Measurements from ENCODE around the gene ERRFI1. TPM values are rescaled to one million over a fixed set of nuclear protein-coding genes. Genes with fewer than 3 reads are reported as not detected.
"Not testable (repeated sequence)": the region's sequence is repeated elsewhere in the genome, so short reads cannot be mapped to it uniquely, and the experiment has no call there.

ERRFI1 gene
- total RNA-seq, 1 donor from 2014 or later, result 92.8 TPM

GRCh38 chr1:7970246-7970645, 55.9 kb downstream of the ERRFI1 start:
- DNase-seq, result no peak

DNA sequence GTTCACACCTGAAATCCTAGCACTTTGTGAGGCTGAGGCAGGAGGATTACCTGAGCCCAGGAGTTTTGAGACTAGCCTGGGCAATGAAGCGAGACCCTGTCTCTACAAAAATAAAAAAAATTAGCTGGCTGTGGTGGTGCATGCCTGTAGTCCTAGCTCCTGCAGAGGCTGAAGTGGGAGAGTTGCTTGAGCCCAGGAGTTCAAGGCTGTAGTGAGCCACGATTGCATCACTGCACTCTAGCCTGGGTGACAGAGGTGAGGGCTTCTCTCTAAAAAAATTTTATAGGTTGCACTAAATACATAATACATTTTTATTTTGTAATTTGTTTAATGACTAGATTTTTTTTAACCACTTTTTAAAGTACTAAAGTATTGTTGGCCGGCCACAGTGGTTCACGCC, 58.5 kb downstream of the ERRFI1 start:
- peaks cover 95% of the 10 kb centered on the region for H3K36me3 ChIP-seq
- no peak for ATAC-seq
- intact Hi-C loops (cut with DNase I), result no loop called here
- DNase-seq, result no peak
- H3K27me3 ChIP-seq, result no peaks in the 10 kb centered on the region
- no peak overlapping the region for H3K27ac ChIP-seq
- H3K9me3 ChIP-seq, result no peaks in the 10 kb centered on the region
- no peak for TF ChIP-seq CTCF (IDR thresholded peaks at IDR 0.05)
- peaks cover 13% of the 10 kb centered on the region for H3K4me1 ChIP-seq
- H3K4me3 ChIP-seq, result no peak overlapping the region

More at GRCh38 chr1:7970246-7970645, 55.9 kb downstream of the ERRFI1 start:
- Histone ChIP-seq H3K4me3 (no peak overlapping the region), H3K9me3 (no peaks in the 10 kb centered on the region), H3K4me1 (peaks cover 5% of the 10 kb centered on the region), H3K27me3 (no peaks in the 10 kb centered on the region), H3K27ac (no peak overlapping the region), H3K36me3 (peaks cover 75% of the 10 kb centered on the region)
- intact Hi-C loops (cut with DNase I), result no loop called here
- no peak for TF ChIP-seq CTCF (IDR thresholded peaks at IDR 0.05)
- ATAC-seq, result no peak

DNA sequence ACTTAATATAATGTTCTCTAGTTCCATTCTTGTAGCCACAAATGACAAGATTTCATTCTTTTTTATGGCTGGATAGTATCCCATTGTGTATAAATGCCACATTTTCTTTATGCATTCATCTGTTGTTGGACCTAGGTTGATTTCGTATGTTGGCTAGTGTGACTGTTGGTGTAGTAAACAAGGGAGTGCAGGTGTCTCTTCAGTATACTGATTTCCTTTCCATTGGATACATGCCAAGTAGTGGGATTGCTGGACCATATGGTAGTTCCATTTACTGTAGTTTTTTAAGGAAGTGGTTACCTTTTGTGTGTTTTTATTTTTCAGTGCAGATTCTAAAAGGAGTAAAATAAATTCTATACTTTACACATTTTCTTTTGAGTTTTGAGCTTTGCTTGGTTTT, 58.9 kb downstream of the ERRFI1 start:
- Histone ChIP-seq H3K9me3 (no peaks in the 10 kb centered on the region), H3K36me3 (peaks cover 91% of the 10 kb centered on the region), H3K27me3 (no peaks in the 10 kb centered on the region), H3K4me3 (no peak overlapping the region), H3K27ac (no peak overlapping the region), H3K4me1 (peaks cover 17% of the 10 kb centered on the region)
- DNase-seq, result no peak
- intact Hi-C loops (cut with DNase I), result no loop called here
- no peak for TF ChIP-seq CTCF (IDR thresholded peaks at IDR 0.05)
- ATAC-seq, result no peak

GRCh38 chr1:7964476-7964875, 61.6 kb downstream of the ERRFI1 start:
- Histone ChIP-seq H3K27me3 (no peaks in the 10 kb centered on the region), H3K9me3 (no peaks in the 10 kb centered on the region), H3K27ac (no peak overlapping the region), H3K4me1 (peaks cover 17% of the 10 kb centered on the region), H3K36me3 (peaks cover 64% of the 10 kb centered on the region), H3K4me3 (no peak overlapping the region)
- intact Hi-C loops (cut with DNase I), result no loop called here
- DNase-seq (no peak), ATAC-seq (no peak)
- TF ChIP-seq CTCF (IDR thresholded peaks at IDR 0.05), result no peak

- H3K27me3 ChIP-seq; H3K27ac ChIP-seq; H3K4me3 ChIP-seq; H3K9me3 ChIP-seq; ATAC-seq; intact Hi-C loops (cut with DNase I); DNase-seq: not testable (repeated sequence)
- Histone ChIP-seq H3K36me3 (peaks cover 57% of the 10 kb centered on the region), H3K4me1 (peaks cover 17% of the 10 kb centered on the region)
Measured at GRCh38 chr1:7963841-7964240, 62.3 kb downstream of the ERRFI1 start.

GRCh38 chr1:7963378-7963730, 62.8 kb downstream of the ERRFI1 start:
- peaks cover 53% of the 10 kb centered on the region for H3K36me3 ChIP-seq
- DNase-seq; ATAC-seq; H3K27me3 ChIP-seq; H3K4me3 ChIP-seq; H3K9me3 ChIP-seq; H3K27ac ChIP-seq; intact Hi-C loops (cut with DNase I): not testable (repeated sequence)
- H3K4me1 ChIP-seq, result peaks cover 17% of the 10 kb centered on the region

GRCh38 chr1:7962636-7963377, 63.3 kb downstream of the ERRFI1 start:
- DNase-seq (no peak), ATAC-seq (no peak)
- H3K27ac ChIP-seq, result peak overlapping the region; percentile 94
- H3K9me3 ChIP-seq, result no peaks in the 10 kb centered on the region
- H3K27me3 ChIP-seq, result no peaks in the 10 kb centered on the region
- peaks cover 17% of the 10 kb centered on the region for H3K4me1 ChIP-seq
- no peak for TF ChIP-seq CTCF (IDR thresholded peaks at IDR 0.05)
- intact Hi-C loops (cut with DNase I), result no loop called here
- peaks cover 50% of the 10 kb centered on the region for H3K36me3 ChIP-seq
- H3K4me3 ChIP-seq, result peak overlapping the region; percentile 84
